Adrenal gland (tissue), 5 donors: Measurements from ENCODE around the gene BAZ1A.

ENCODE experiments used
- POLR2A ChIP-seq, 2 donors: fragments of 450-650 bp; IDR thresholded peaks; one replicate each; pipeline ENCODE4 v1.6.1; 2017; ENCODE audit warnings: antibody characterized with exemption in 2 of 2, mild to moderate bottlenecking in 2 of 2, moderate library complexity in 1 of 2
- TF ChIP-seq, protein P1 (sequence below), 6 experiments: fragments of 450-650 bp in 4 of 6; fragments of 200-600 bp in 2 of 6; sonication (generic) in 1 of 6; IDR thresholded peaks; 1 replicate in 5 of 6; 2 replicates in 1 of 6; pipeline versions ENCODE4 v1.5.1 to v1.8.0; 2016 to 2021; ENCODE audit warnings: antibody characterized with exemption in 6 of 6, mild to moderate bottlenecking in 2 of 6, moderate library complexity in 1 of 6
- donor health status: DM: no; HTN: no; CAD: no.

GRCh38 chr14:34718750-34719304 is 156.3 kb downstream of the BAZ1A start:
- TF ChIP-seq, protein P1, sequence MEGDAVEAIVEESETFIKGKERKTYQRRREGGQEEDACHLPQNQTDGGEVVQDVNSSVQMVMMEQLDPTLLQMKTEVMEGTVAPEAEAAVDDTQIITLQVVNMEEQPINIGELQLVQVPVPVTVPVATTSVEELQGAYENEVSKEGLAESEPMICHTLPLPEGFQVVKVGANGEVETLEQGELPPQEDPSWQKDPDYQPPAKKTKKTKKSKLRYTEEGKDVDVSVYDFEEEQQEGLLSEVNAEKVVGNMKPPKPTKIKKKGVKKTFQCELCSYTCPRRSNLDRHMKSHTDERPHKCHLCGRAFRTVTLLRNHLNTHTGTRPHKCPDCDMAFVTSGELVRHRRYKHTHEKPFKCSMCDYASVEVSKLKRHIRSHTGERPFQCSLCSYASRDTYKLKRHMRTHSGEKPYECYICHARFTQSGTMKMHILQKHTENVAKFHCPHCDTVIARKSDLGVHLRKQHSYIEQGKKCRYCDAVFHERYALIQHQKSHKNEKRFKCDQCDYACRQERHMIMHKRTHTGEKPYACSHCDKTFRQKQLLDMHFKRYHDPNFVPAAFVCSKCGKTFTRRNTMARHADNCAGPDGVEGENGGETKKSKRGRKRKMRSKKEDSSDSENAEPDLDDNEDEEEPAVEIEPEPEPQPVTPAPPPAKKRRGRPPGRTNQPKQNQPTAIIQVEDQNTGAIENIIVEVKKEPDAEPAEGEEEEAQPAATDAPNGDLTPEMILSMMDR (IDR thresholded peaks at IDR 0.05), result no peak
- TF ChIP-seq POLR2A (IDR thresholded peaks at IDR 0.05), result no peak
